Measurements from ENCODE around the gene C6orf52. TPM values are rescaled to one million over a fixed set of nuclear protein-coding genes. Genes with fewer than 3 reads are reported as not detected.

C6orf52 gene
- total RNA-seq, 6 donors from 2014 or later = 1.6 to 3.2 TPM; not detected in 4

GRCh38 chr6:10692965-10693538, 1.4 kb downstream of the C6orf52 start:
- Histone ChIP-seq H3K4me3 (peak overlapping the region in 1 of 4 donors; percentile 90), H3K4me1 (peaks cover 19 to 31% (median 28%) of the 10 kb centered on the region in 4 donors), H3K9me3 (no peaks in the 10 kb centered on the region), H3K36me3 (peaks cover 0 to 8% (median 2%) of the 10 kb centered on the region in 4 donors), H3K27me3 (no peaks in the 10 kb centered on the region), H3K27ac (no peak overlapping the region)
- no peak for DNase-seq
- 94 to 95% methylated on average over 8 of the region's 8 CpGs for WGBS, 2 donors
- no peak for ATAC-seq (ENCODE audit: low FRiP score in 2 of 2)
- TF ChIP-seq EP300 (IDR thresholded peaks at IDR 0.05) = no peak
- no peak for TF ChIP-seq POLR2AphosphoS5 (IDR thresholded peaks at IDR 0.05)
- no peak for TF ChIP-seq POLR2A (IDR thresholded peaks at IDR 0.05)
- no peak for TF ChIP-seq CTCF (IDR thresholded peaks at IDR 0.05)

GRCh38 chr6:10690651-10691445, 3.6 kb downstream of the C6orf52 start:
- Histone ChIP-seq H3K9me3 (no peaks in the 10 kb centered on the region), H3K4me1 (peaks cover 15 to 23% (median 18%) of the 10 kb centered on the region in 4 donors), H3K4me3 (peak overlapping the region in 1 of 4 donors; percentile 7), H3K36me3 (no peaks in the 10 kb centered on the region), H3K27me3 (no peaks in the 10 kb centered on the region), H3K27ac (peak overlapping the region in 3 of 4 donors; percentile 15 to 46 (median 16))
- TF ChIP-seq POLR2A (IDR thresholded peaks at IDR 0.05) (no peak), POLR2AphosphoS5 (IDR thresholded peaks at IDR 0.05) (no peak), CTCF (IDR thresholded peaks at IDR 0.05) (no peak), EP300 (IDR thresholded peaks at IDR 0.05) (no peak)
- ATAC-seq (ENCODE audit: low FRiP score in 2 of 2) (no peak), DNase-seq (no peak)
- WGBS, 2 donors = 52 to 55% methylated on average over 15 of the region's 15 CpGs

- ATAC-seq (ENCODE audit: low FRiP score in 2 of 2) = no peak
- Histone ChIP-seq H3K4me3 (no peak overlapping the region), H3K4me1 (peaks cover 0 to 4% (median 0%) of the 10 kb centered on the region in 4 donors), H3K36me3 (no peaks in the 10 kb centered on the region), H3K27ac (no peak overlapping the region), H3K27me3 (no peaks in the 10 kb centered on the region), H3K9me3 (no peaks in the 10 kb centered on the region)
- 50 to 51% methylated on average over 6 of the region's 6 CpGs for WGBS, 2 donors
- no peak for TF ChIP-seq EP300 (IDR thresholded peaks at IDR 0.05)
- no peak for TF ChIP-seq POLR2AphosphoS5 (IDR thresholded peaks at IDR 0.05)
- TF ChIP-seq POLR2A (IDR thresholded peaks at IDR 0.05) = no peak
- TF ChIP-seq CTCF (IDR thresholded peaks at IDR 0.05) = no peak
- no peak for DNase-seq
Measured at GRCh38 chr6:10687582-10687981, 6.8 kb downstream of the C6orf52 start.

GRCh38 chr6:10686901-10687300, 7.5 kb downstream of the C6orf52 start:
- peaks cover 0 to 4% (median 0%) of the 10 kb centered on the region in 4 donors for H3K4me1 ChIP-seq

More at GRCh38 chr6:10686901-10687300, 7.5 kb downstream of the C6orf52 start:
- DNase-seq (no peak), ATAC-seq (ENCODE audit: low FRiP score in 2 of 2) (no peak)
- Histone ChIP-seq H3K4me3 (no peak overlapping the region), H3K9me3 (no peaks in the 10 kb centered on the region), H3K36me3 (no peaks in the 10 kb centered on the region), H3K27ac (no peak overlapping the region), H3K27me3 (no peaks in the 10 kb centered on the region)
- no peak for TF ChIP-seq CTCF (IDR thresholded peaks at IDR 0.05)
- no peak for TF ChIP-seq EP300 (IDR thresholded peaks at IDR 0.05)
- TF ChIP-seq POLR2AphosphoS5 (IDR thresholded peaks at IDR 0.05) = no peak
- no peak for TF ChIP-seq POLR2A (IDR thresholded peaks at IDR 0.05)
- WGBS, 2 donors = 87 to 90% methylated on average over 8 of the region's 8 CpGs

Measured in upper lobe of left lung (tissue), 6 donors.